Upper lobe of left lung (tissue), 4 donors: ENCODE results near the gene DDAH1.

ENCODE experiments used
- EP300 ChIP-seq, 4 donors: sonication (generic); formaldehyde crosslinking; IDR thresholded peaks; one replicate each; pipeline ENCODE4 v1.5.1; 2017; ENCODE audit warnings: antibody characterized with exemption in 4 of 4, control low read depth in 2 of 4
- POLR2A ChIP-seq, 4 donors: fragments of 450-650 bp; IDR thresholded peaks; one replicate each; pipeline ENCODE4 v1.5.1; 2016 to 2017; ENCODE audit warnings: antibody characterized with exemption in 4 of 4, mild to moderate bottlenecking in 2 of 4
- TF ChIP-seq, protein P1 (sequence below), 6 experiments: fragments of 450-650 bp in 4 of 6; fragments of 200-600 bp in 2 of 6; sonication (generic) in 2 of 6; IDR thresholded peaks; one replicate each; pipeline ENCODE4 v1.5.1; 2016 to 2019; ENCODE audit warnings: antibody characterized with exemption in 6 of 6

DNA sequence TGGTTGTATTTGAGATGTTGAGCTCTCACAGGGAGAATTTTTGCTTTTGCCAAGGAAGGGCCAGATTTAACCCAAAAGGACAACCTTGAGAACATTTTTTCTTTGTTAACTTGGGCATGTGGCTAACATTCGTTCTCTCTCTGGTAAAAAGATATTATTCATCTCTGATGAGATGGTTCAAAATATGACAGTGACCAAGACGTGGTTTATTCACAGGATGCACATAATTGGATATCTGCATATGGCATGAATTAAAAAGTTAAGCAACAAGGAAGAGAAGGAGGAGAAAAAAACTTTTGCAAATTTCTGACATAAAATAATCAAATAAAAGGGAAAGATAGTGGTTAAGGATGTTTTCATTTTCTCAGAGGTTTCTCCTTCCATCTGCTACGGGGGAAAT is 145.5 kb downstream of the DDAH1 start:
- TF ChIP-seq, protein P1, sequence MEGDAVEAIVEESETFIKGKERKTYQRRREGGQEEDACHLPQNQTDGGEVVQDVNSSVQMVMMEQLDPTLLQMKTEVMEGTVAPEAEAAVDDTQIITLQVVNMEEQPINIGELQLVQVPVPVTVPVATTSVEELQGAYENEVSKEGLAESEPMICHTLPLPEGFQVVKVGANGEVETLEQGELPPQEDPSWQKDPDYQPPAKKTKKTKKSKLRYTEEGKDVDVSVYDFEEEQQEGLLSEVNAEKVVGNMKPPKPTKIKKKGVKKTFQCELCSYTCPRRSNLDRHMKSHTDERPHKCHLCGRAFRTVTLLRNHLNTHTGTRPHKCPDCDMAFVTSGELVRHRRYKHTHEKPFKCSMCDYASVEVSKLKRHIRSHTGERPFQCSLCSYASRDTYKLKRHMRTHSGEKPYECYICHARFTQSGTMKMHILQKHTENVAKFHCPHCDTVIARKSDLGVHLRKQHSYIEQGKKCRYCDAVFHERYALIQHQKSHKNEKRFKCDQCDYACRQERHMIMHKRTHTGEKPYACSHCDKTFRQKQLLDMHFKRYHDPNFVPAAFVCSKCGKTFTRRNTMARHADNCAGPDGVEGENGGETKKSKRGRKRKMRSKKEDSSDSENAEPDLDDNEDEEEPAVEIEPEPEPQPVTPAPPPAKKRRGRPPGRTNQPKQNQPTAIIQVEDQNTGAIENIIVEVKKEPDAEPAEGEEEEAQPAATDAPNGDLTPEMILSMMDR (IDR thresholded peaks at IDR 0.05): no peak
- no peak for TF ChIP-seq POLR2A (IDR thresholded peaks at IDR 0.05)
- no peak for TF ChIP-seq EP300 (IDR thresholded peaks at IDR 0.05)
